SK-N-SH treated with all-trans-retinoic acid at 6 μM for 48 hours (cell line): ENCODE results near the gene DROSHA.
A peak's percentile ranks its signal among the peaks of the same experiment; 100 is the strongest.

Source experiments
- ATAC-seq: fragments of 200-7000 bp; cut with Tn5 transposase; 3 replicates; pipeline ENCODE4 v1.9.1; 2020; ENCODE audit warnings: mild to moderate bottlenecking, moderate library complexity
- BACH2 ChIP-seq: fragments of 250-450 bp; sonication (Bioruptor Pico); IDR thresholded peaks from 2 replicates; pipeline ENCODE4 v1.9.0; 2021; ENCODE audit warnings: mild to moderate bottlenecking, borderline replicate concordance
- ESRRG ChIP-seq: fragments of 250-450 bp; sonication (Bioruptor Pico); IDR thresholded peaks from 2 replicates; pipeline ENCODE4 v1.6.1; 2021; ENCODE audit warnings: mild to moderate bottlenecking
- GLIS3 ChIP-seq: fragments of 250-450 bp; sonication (Bioruptor Pico); IDR thresholded peaks from 2 replicates; pipeline ENCODE4 v1.5.0; 2020; ENCODE audit warnings: mild to moderate bottlenecking, moderate library complexity
- ISL1 ChIP-seq: fragments of 250-450 bp; sonication (Bioruptor Pico); IDR thresholded peaks from 2 replicates; pipeline ENCODE4 v2.1.2; 2022; ENCODE audit warnings: mild to moderate bottlenecking, moderate library complexity
- OSR1 ChIP-seq: fragments of 250-450 bp; sonication (Bioruptor Pico); IDR thresholded peaks from 2 replicates; pipeline ENCODE4 v1.8.0; 2022; ENCODE audit warnings: moderate library complexity, mild to moderate bottlenecking, inconsistent platforms
- PATZ1 ChIP-seq: fragments of 250-450 bp; sonication (Bioruptor Pico); IDR thresholded peaks from 2 replicates; pipeline ENCODE4 v1.8.0; 2020; ENCODE audit warnings: mild to moderate bottlenecking, moderate library complexity, borderline replicate concordance
- POU6F1 ChIP-seq: fragments of 250-450 bp; sonication (Bioruptor Pico); IDR thresholded peaks from 2 replicates; pipeline ENCODE4 v1.8.0; 2021; ENCODE audit warnings: low read depth, mild to moderate bottlenecking, moderate library complexity, borderline replicate concordance
- PPARA ChIP-seq: fragments of 250-450 bp; sonication (Bioruptor Pico); IDR thresholded peaks from 2 replicates; pipeline ENCODE4 v1.5.0; 2020; ENCODE audit warnings: mild to moderate bottlenecking, borderline replicate concordance
- RARB ChIP-seq: fragments of 250-450 bp; sonication (Bioruptor Pico); IDR thresholded peaks from 2 replicates; pipeline ENCODE4 v1.8.0; 2021; ENCODE audit warnings: mild to moderate bottlenecking, moderate library complexity
- SNAI2 ChIP-seq: fragments of 250-450 bp; sonication (Bioruptor Pico); IDR thresholded peaks from 2 replicates; pipeline ENCODE4 v1.5.0; 2020; ENCODE audit warnings: mild to moderate bottlenecking, moderate library complexity
- TCF4 ChIP-seq: fragments of 250-450 bp; sonication (Bioruptor Pico); IDR thresholded peaks from 2 replicates; pipeline ENCODE4 v1.8.0; 2021; ENCODE audit warnings: mild to moderate bottlenecking, moderate library complexity, borderline replicate concordance
- ZC3H10 ChIP-seq: fragments of 250-450 bp; sonication (Bioruptor Pico); IDR thresholded peaks from 2 replicates; pipeline ENCODE4 v1.5.1; 2021; ENCODE audit warnings: mild to moderate bottlenecking, moderate library complexity
- ZFP3 ChIP-seq: fragments of 250-450 bp; sonication (Bioruptor Pico); IDR thresholded peaks from 2 replicates; pipeline ENCODE4 v1.5.0; 2020; ENCODE audit warnings: mild to moderate bottlenecking, moderate library complexity
- ZFP30 ChIP-seq: fragments of 450-650 bp; formaldehyde crosslinking; IDR thresholded peaks from 2 replicates; pipeline ENCODE4 v1.5.0; 2022; ENCODE audit warnings: mild to moderate bottlenecking, moderate library complexity
- ZNF565 ChIP-seq: fragments of 450-650 bp; formaldehyde crosslinking; conservative IDR thresholded peaks from 2 replicates; pipeline ENCODE4 v1.5.0; 2020; ENCODE audit warnings: low read depth, mild to moderate bottlenecking, moderate library complexity
- ZNF70 ChIP-seq: fragments of 450-650 bp; formaldehyde crosslinking; IDR thresholded peaks from 2 replicates; pipeline ENCODE4 v1.5.0; 2020; ENCODE audit warnings: mild to moderate bottlenecking, moderate library complexity
- TF ChIP-seq, protein P1 (sequence below): fragments of 250-450 bp; sonication (Bioruptor Pico); IDR thresholded peaks from 2 replicates; pipeline ENCODE4 v1.5.0; 2020; ENCODE audit warnings: mild to moderate bottlenecking, moderate library complexity
- TF ChIP-seq, protein P2 (sequence below): fragments of 250-450 bp; sonication (Bioruptor Pico); IDR thresholded peaks from 2 replicates; pipeline ENCODE4 v1.5.1; 2020; ENCODE audit warnings: low read depth, mild to moderate bottlenecking, moderate library complexity

The DROSHA gene, protein sequence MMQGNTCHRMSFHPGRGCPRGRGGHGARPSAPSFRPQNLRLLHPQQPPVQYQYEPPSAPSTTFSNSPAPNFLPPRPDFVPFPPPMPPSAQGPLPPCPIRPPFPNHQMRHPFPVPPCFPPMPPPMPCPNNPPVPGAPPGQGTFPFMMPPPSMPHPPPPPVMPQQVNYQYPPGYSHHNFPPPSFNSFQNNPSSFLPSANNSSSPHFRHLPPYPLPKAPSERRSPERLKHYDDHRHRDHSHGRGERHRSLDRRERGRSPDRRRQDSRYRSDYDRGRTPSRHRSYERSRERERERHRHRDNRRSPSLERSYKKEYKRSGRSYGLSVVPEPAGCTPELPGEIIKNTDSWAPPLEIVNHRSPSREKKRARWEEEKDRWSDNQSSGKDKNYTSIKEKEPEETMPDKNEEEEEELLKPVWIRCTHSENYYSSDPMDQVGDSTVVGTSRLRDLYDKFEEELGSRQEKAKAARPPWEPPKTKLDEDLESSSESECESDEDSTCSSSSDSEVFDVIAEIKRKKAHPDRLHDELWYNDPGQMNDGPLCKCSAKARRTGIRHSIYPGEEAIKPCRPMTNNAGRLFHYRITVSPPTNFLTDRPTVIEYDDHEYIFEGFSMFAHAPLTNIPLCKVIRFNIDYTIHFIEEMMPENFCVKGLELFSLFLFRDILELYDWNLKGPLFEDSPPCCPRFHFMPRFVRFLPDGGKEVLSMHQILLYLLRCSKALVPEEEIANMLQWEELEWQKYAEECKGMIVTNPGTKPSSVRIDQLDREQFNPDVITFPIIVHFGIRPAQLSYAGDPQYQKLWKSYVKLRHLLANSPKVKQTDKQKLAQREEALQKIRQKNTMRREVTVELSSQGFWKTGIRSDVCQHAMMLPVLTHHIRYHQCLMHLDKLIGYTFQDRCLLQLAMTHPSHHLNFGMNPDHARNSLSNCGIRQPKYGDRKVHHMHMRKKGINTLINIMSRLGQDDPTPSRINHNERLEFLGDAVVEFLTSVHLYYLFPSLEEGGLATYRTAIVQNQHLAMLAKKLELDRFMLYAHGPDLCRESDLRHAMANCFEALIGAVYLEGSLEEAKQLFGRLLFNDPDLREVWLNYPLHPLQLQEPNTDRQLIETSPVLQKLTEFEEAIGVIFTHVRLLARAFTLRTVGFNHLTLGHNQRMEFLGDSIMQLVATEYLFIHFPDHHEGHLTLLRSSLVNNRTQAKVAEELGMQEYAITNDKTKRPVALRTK (N-terminal part only)

GRCh38 chr5:31531888-31532547 is at the start of gene DROSHA, which contains the start of gene C5orf22:
Gene DROSHA (minus strand): TSS chr5:31532093. CDS start chr5:31529059, 3,034 bp downstream.
Gene C5orf22 (plus strand): TSS chr5:31532301. CDS start chr5:31532393, 92 bp downstream.
- peak; percentile 98 for ATAC-seq
- TF ChIP-seq ZNF565 (CRISPR knock-in tag), result 0 out of 2 replicates have a peak, but pooled peaks have one; percentile 11
- TF ChIP-seq ZNF70 (CRISPR knock-in tag), result peak; percentile 16; the same call in 1 of the 2 replicates
- TF ChIP-seq SNAI2 (CRISPR knock-in tag), result no peak

GRCh38 chr5:31579558-31579957 is 47.7 kb upstream of the DROSHA start:
- TF ChIP-seq, protein P1, sequence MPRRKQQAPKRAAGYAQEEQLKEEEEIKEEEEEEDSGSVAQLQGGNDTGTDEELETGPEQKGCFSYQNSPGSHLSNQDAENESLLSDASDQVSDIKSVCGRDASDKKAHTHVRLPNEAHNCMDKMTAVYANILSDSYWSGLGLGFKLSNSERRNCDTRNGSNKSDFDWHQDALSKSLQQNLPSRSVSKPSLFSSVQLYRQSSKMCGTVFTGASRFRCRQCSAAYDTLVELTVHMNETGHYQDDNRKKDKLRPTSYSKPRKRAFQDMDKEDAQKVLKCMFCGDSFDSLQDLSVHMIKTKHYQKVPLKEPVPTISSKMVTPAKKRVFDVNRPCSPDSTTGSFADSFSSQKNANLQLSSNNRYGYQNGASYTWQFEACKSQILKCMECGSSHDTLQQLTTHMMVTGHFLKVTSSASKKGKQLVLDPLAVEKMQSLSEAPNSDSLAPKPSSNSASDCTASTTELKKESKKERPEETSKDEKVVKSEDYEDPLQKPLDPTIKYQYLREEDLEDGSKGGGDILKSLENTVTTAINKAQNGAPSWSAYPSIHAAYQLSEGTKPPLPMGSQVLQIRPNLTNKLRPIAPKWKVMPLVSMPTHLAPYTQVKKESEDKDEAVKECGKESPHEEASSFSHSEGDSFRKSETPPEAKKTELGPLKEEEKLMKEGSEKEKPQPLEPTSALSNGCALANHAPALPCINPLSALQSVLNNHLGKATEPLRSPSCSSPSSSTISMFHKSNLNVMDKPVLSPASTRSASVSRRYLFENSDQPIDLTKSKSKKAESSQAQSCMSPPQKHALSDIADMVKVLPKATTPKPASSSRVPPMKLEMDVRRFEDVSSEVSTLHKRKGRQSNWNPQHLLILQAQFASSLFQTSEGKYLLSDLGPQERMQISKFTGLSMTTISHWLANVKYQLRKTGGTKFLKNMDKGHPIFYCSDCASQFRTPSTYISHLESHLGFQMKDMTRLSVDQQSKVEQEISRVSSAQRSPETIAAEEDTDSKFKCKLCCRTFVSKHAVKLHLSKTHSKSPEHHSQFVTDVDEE (CRISPR knock-in tag), result no peak
- TF ChIP-seq, protein P2, sequence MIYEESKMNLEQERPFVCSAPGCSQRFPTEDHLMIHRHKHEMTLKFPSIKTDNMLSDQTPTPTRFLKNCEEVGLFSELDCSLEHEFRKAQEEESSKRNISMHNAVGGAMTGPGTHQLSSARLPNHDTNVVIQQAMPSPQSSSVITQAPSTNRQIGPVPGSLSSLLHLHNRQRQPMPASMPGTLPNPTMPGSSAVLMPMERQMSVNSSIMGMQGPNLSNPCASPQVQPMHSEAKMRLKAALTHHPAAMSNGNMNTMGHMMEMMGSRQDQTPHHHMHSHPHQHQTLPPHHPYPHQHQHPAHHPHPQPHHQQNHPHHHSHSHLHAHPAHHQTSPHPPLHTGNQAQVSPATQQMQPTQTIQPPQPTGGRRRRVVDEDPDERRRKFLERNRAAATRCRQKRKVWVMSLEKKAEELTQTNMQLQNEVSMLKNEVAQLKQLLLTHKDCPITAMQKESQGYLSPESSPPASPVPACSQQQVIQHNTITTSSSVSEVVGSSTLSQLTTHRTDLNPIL (CRISPR knock-in tag), result no peak
- TF ChIP-seq ESRRG (CRISPR knock-in tag) (no peak), ZC3H10 (CRISPR knock-in tag) (no peak), OSR1 (CRISPR knock-in tag) (no peak), GLIS3 (CRISPR knock-in tag) (no peak), TCF4 (no peak), ZFP30 (CRISPR knock-in tag) (no peak), BACH2 (CRISPR knock-in tag) (no peak), ZFP3 (CRISPR knock-in tag) (no peak), SNAI2 (CRISPR knock-in tag) (no peak), RARB (CRISPR knock-in tag) (no peak), PATZ1 (CRISPR knock-in tag) (no peak), PPARA (CRISPR knock-in tag) (no peak), ZNF565 (CRISPR knock-in tag) (no peak), ISL1 (CRISPR knock-in tag) (no peak)

GRCh38 chr5:31577438-31577837 is 45.5 kb upstream of the DROSHA start:
- TF ChIP-seq BACH2 (CRISPR knock-in tag) (no peak), ESRRG (CRISPR knock-in tag) (no peak), GLIS3 (CRISPR knock-in tag) (no peak), PPARA (CRISPR knock-in tag) (no peak), ZFP3 (CRISPR knock-in tag) (no peak), ZNF70 (CRISPR knock-in tag) (no peak), PATZ1 (CRISPR knock-in tag) (no peak), POU6F1 (CRISPR knock-in tag) (no peak)
- no peak for ATAC-seq

More at GRCh38 chr5:31579558-31579957, 47.7 kb upstream of the DROSHA start:
- no peak for ATAC-seq
